OCI-LY3 (cell line): ENCODE results near the gene NUP210L.
"Not testable (repeated sequence)": the region's sequence is repeated elsewhere in the genome, so short reads cannot be mapped to it uniquely, and the experiment has no call there.

Experiments used
- H2AFZ ChIP-seq: fragments of 200-600, 300-600 bp; shearing (Covaris generic); 2 replicates; pipeline ENCODE4 v1.6.0; 2014; ENCODE audit warnings: antibody characterized with exemption, low read depth, low read length
- H3K27ac ChIP-seq: fragments of 200-600, 300-600 bp; sonication (generic); 2 replicates; pipeline ENCODE4 v1.5.1; 2014; ENCODE audit warnings: mild to moderate bottlenecking, low read length, moderate library complexity, mixed read lengths
- H3K27me3 ChIP-seq: fragments of 200-600, 300-600 bp; sonication (generic); 2 replicates; pipeline ENCODE4 v1.6.1; 2014; ENCODE audit warnings: low read depth, low read length, mixed read lengths
- H3K36me3 ChIP-seq: fragments of 200-600, 300-600 bp; sonication (generic); replicated peaks from 2 replicates; pipeline ENCODE3; 2014; ENCODE audit warnings: low read depth, low read length, mixed read lengths
- H3K4me1 ChIP-seq: fragments of 300-600, 200-600 bp; sonication (generic); 2 replicates; pipeline ENCODE4 v1.6.1; 2014; ENCODE audit warnings: low read length, mixed read lengths
- H3K4me2 ChIP-seq: fragments of 200-600, 300-600 bp; sonication (generic); 2 replicates; pipeline ENCODE4 v1.6.1; 2014; ENCODE audit warnings: low read length, mixed read lengths
- H3K4me3 ChIP-seq: fragments of 300-600, 200-600 bp; sonication (generic); 2 replicates; pipeline ENCODE4 v1.5.1; 2014; ENCODE audit warnings: antibody characterized with exemption, mild to moderate bottlenecking, low read length, moderate library complexity
- H3K79me2 ChIP-seq: fragments of 300-600, 200-600 bp; shearing (Covaris generic); 2 replicates; pipeline ENCODE4 v1.6.1; 2014; ENCODE audit warnings: mild to moderate bottlenecking, low read length, mixed read lengths
- H3K9ac ChIP-seq: fragments of 300-600, 200-600 bp; shearing (Covaris generic); 2 replicates; pipeline ENCODE4 v1.6.0; 2014; ENCODE audit warnings: mild to moderate bottlenecking, low read length, moderate library complexity
- H3K9me3 ChIP-seq: fragments of 200-600, 300-600 bp; shearing (Covaris generic); 2 replicates; pipeline ENCODE4 v1.6.1; 2014; ENCODE audit warnings: low read length, mixed read lengths; ENCODE audit not compliant: insufficient read depth
- H4K20me1 ChIP-seq: fragments of 200-600, 300-600 bp; sonication (generic); 2 replicates; pipeline ENCODE4 v1.6.1; 2016; ENCODE audit warnings: low read length, mixed read lengths; ENCODE audit not compliant: insufficient read depth
- EZH2phosphoT487 ChIP-seq: fragments of 200-600 bp; shearing (Covaris generic); IDR thresholded peaks from 2 replicates; pipeline ENCODE4 v1.6.1; 2018; ENCODE audit warnings: antibody characterized with exemption, mixed run types, low read depth
- TF ChIP-seq, protein P1 (sequence below): fragments of 200-600, 300-600 bp; sonication (generic); IDR thresholded peaks from 2 replicates; pipeline ENCODE4 v1.5.1; 2014; ENCODE audit warnings: antibody characterized with exemption, low read length, low read depth

Gene NUP210L

DNA sequence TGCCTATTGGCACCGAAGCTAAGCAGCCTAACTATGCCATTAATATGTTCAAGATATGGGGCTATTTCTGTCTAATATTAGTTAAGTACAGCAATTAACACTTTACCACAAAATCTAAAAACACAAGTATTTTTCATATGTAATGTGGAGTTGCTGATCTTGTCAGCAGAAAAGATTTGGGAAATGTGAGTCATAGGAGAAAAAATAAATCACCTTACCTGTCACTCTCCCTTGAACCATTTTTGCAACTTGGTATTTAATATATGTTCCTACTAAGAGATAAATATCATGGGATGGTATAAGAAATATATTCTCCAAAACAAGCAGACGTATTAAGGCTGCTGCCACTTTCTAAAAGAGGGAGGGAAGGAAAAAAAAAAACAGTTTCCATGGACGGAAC lies 17.0 kb downstream of the NUP210L start:
- no peak overlapping the region for H3K9ac ChIP-seq
- TF ChIP-seq, protein P1, sequence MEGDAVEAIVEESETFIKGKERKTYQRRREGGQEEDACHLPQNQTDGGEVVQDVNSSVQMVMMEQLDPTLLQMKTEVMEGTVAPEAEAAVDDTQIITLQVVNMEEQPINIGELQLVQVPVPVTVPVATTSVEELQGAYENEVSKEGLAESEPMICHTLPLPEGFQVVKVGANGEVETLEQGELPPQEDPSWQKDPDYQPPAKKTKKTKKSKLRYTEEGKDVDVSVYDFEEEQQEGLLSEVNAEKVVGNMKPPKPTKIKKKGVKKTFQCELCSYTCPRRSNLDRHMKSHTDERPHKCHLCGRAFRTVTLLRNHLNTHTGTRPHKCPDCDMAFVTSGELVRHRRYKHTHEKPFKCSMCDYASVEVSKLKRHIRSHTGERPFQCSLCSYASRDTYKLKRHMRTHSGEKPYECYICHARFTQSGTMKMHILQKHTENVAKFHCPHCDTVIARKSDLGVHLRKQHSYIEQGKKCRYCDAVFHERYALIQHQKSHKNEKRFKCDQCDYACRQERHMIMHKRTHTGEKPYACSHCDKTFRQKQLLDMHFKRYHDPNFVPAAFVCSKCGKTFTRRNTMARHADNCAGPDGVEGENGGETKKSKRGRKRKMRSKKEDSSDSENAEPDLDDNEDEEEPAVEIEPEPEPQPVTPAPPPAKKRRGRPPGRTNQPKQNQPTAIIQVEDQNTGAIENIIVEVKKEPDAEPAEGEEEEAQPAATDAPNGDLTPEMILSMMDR = no peak
- no peak for TF ChIP-seq EZH2phosphoT487
- no peak overlapping the region for H2AFZ ChIP-seq

GRCh38 chr1:154133256-154133655 lies 21.6 kb downstream of the NUP210L start:
- Histone ChIP-seq H3K4me2 (no peak overlapping the region), H3K27ac (no peak overlapping the region), H3K9me3 (no peaks in the 10 kb centered on the region), H3K36me3 (no peaks in the 10 kb centered on the region), H2AFZ (no peak overlapping the region), H3K4me3 (no peak overlapping the region), H4K20me1 (no peaks in the 10 kb centered on the region), H3K79me2 (no peaks in the 10 kb centered on the region), H3K4me1 (peaks cover 16% of the 10 kb centered on the region), H3K9ac (no peak overlapping the region), H3K27me3 (no peaks in the 10 kb centered on the region)
- TF ChIP-seq, protein P1 = no peak
- TF ChIP-seq EZH2phosphoT487 = no peak

More for the DNA sequence above, 17.0 kb downstream of the NUP210L start:
- no peak overlapping the region for H3K4me2 ChIP-seq
- no peaks in the 10 kb centered on the region for H3K79me2 ChIP-seq
- no peak overlapping the region for H3K4me3 ChIP-seq
- H3K36me3 ChIP-seq = no peaks in the 10 kb centered on the region
- H3K27ac ChIP-seq = no peak overlapping the region
- no peaks in the 10 kb centered on the region for H3K9me3 ChIP-seq
- H3K4me1 ChIP-seq = no peaks in the 10 kb centered on the region
- no peaks in the 10 kb centered on the region for H4K20me1 ChIP-seq
- H3K27me3 ChIP-seq = no peaks in the 10 kb centered on the region

GRCh38 chr1:154129391-154129970 lies 25.4 kb downstream of the NUP210L start:
- Histone ChIP-seq H3K4me3 (peak overlapping the region; percentile 60), H3K9ac (no peak overlapping the region), H3K4me1 (peaks cover 16% of the 10 kb centered on the region), H3K36me3 (no peaks in the 10 kb centered on the region), H3K9me3 (no peaks in the 10 kb centered on the region), H2AFZ (0 out of 2 replicates have a peak overlapping the region, but pooled peaks have one; percentile 56), H3K27ac (peak overlapping the region; percentile 67), H4K20me1 (no peaks in the 10 kb centered on the region), H3K79me2 (no peaks in the 10 kb centered on the region), H3K4me2 (peak overlapping the region; percentile 83), H3K27me3 (no peaks in the 10 kb centered on the region)
- TF ChIP-seq EZH2phosphoT487 = no peak
- TF ChIP-seq, protein P1 = no peak

DNA sequence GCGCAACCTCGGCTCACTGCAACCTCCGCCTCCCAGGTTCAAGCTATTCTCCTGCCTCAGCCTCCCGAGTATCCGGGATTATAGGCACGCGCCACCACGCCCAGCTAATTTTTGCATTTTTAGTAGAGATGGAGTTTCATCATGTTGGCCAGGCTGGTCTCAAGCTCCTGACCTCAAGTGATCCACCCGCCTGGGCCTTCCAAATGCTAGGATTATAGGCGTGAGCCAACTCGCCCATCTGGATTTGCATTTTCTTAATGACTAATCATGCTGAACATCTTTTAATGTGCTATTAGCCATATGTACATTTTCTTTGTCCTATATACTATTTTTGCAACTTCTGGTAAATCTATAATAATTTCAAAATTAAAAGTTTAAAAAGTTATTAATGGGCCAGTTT lies 31.7 kb downstream of the NUP210L start:
- not testable (repeated sequence) for H3K4me1 ChIP-seq, H3K4me2 ChIP-seq

More for the DNA sequence above, 31.7 kb downstream of the NUP210L start:
- H3K36me3 ChIP-seq, H3K79me2 ChIP-seq, H2AFZ ChIP-seq, H3K4me3 ChIP-seq, H4K20me1 ChIP-seq, H3K27ac ChIP-seq, H3K9ac ChIP-seq, H3K27me3 ChIP-seq, H3K9me3 ChIP-seq: not testable (repeated sequence)
